IMR-90 (cell line): ENCODE results near the gene DSCAML1. TPM values are rescaled to one million over a fixed set of nuclear protein-coding genes. Genes with fewer than 3 reads are reported as not detected.

Source experiments
- ATAC-seq: fragments of 200-7000 bp; cut with Tn5 transposase; 2 replicates; pipeline ENCODE4 v1.9.1; 2020; ENCODE audit warnings: low read depth, mild to moderate bottlenecking, moderate library complexity
- BruUV-seq: library from RNA; stranded (reverse); fragments of 400-500 nt; replicated peaks from 2 replicates; lab custom pipeline; 2021; lab: Mats Ljungman, UMichigan
- CTCF ChIA-PET: fragments of 300-600 bp; formaldehyde crosslinking; extraction: SDS; loops from one replicate; lab custom pipeline; 2021; ENCODE audit warnings: antibody characterized with exemption; lab: Yijun Ruan, JAX
- POLR2A ChIA-PET: fragments of 300-600 bp; sonication (Branson Sonifier 250); formaldehyde crosslinking; loops from one replicate; lab custom pipeline; 2022; ENCODE audit warnings: antibody characterized with exemption; ENCODE audit not compliant: unreplicated experiment; lab: Charles Lee
- DNase-seq: peaks from one replicate; pipeline ENCODE4 v3.0.0; 2013
- H2AFZ ChIP-seq: replicated peaks from 2 replicates; pipeline ENCODE3; 2013; ENCODE audit warnings: low read length, mild to moderate bottlenecking; ENCODE audit not compliant: poor library complexity
- H2AK5ac ChIP-seq: 2 replicates; pipeline ENCODE4 v1.6.1; 2013; ENCODE audit warnings: low read depth, low read length, inconsistent platforms
- H2AK9ac ChIP-seq: replicated peaks from 2 replicates; pipeline ENCODE3; 2013; ENCODE audit warnings: mild to moderate bottlenecking, low read depth, low read length, moderate library complexity; ENCODE audit not compliant: poor library complexity
- H2BK120ac ChIP-seq: 2 replicates; pipeline ENCODE4 v1.6.1; 2013; ENCODE audit warnings: low read depth, low read length, inconsistent platforms
- H2BK15ac ChIP-seq: 3 replicates; pipeline ENCODE4 v1.6.1; 2013; ENCODE audit warnings: low read depth, low read length, inconsistent platforms
- H2BK20ac ChIP-seq: 2 replicates; pipeline ENCODE4 v1.6.1; 2013; ENCODE audit warnings: low read depth, mild to moderate bottlenecking, inconsistent platforms, low read length, moderate library complexity
- H2BK5ac ChIP-seq: 2 replicates; pipeline ENCODE4 v1.6.1; 2013; ENCODE audit warnings: mild to moderate bottlenecking, low read depth, low read length, inconsistent platforms; ENCODE audit not compliant: poor library complexity, severe bottlenecking
- H3K14ac ChIP-seq: replicated peaks from 2 replicates; pipeline ENCODE4 v1.6.1; 2013; ENCODE audit warnings: low read depth, low read length, inconsistent platforms
- H3K18ac ChIP-seq: 2 replicates; pipeline ENCODE4 v1.6.1; 2013; ENCODE audit warnings: low read depth, low read length, control low read depth
- H3K23ac ChIP-seq: 2 replicates; pipeline ENCODE4 v1.6.1; 2013; ENCODE audit warnings: low read depth, low read length, inconsistent platforms
- H3K27ac ChIP-seq: 2 replicates; pipeline ENCODE4 v1.5.1; 2013; ENCODE audit warnings: mild to moderate bottlenecking, control low read depth, low read length; ENCODE audit not compliant: insufficient read depth
- H3K27me3 ChIP-seq: 2 replicates; pipeline ENCODE4 v1.6.1; 2013; ENCODE audit warnings: low read length; ENCODE audit not compliant: control insufficient read depth, insufficient read depth
- H3K36me3 ChIP-seq: 2 replicates; pipeline ENCODE4 v1.6.1; 2013; ENCODE audit warnings: low read length, mixed read lengths; ENCODE audit not compliant: control insufficient read depth, insufficient read depth
- H3K4ac ChIP-seq: 2 replicates; pipeline ENCODE4 v1.6.1; 2013; ENCODE audit warnings: low read depth, low read length, inconsistent platforms
- H3K4me1 ChIP-seq: 2 replicates; pipeline ENCODE4 v1.6.1; 2013; ENCODE audit warnings: low read length, mixed read lengths; ENCODE audit not compliant: control insufficient read depth, insufficient read depth
- H3K4me2 ChIP-seq: 2 replicates; pipeline ENCODE4 v1.6.1; 2013; ENCODE audit warnings: low read depth, mild to moderate bottlenecking, control low read depth, low read length, moderate library complexity
- H3K4me3 ChIP-seq: 2 replicates; pipeline ENCODE4 v1.5.1; 2013; ENCODE audit warnings: low read depth, mild to moderate bottlenecking, control low read depth, low read length, moderate library complexity; ENCODE audit not compliant: insufficient read depth
- H3K56ac ChIP-seq: 2 replicates; pipeline ENCODE4 v1.6.1; 2013; ENCODE audit warnings: low read length, inconsistent platforms; ENCODE audit not compliant: insufficient read depth; ENCODE audit errors: extremely low read depth
- H3K79me1 ChIP-seq, 2 experiments: 2 replicates each; pipeline ENCODE4 v1.6.1; 2013; ENCODE audit warnings: low read length in 2 of 2, inconsistent platforms in 1 of 2, low read depth in 1 of 2
- H3K9ac ChIP-seq: 2 replicates; pipeline ENCODE4 v1.6.1; 2013; ENCODE audit warnings: low read depth, low read length, control low read depth
- H3K9me1 ChIP-seq: 2 replicates; pipeline ENCODE4 v1.6.1; 2013; ENCODE audit warnings: low read length, inconsistent platforms; ENCODE audit not compliant: insufficient read depth
- H3K9me3 ChIP-seq: 2 replicates; pipeline ENCODE4 v1.6.1; 2013; ENCODE audit warnings: low read length; ENCODE audit not compliant: control insufficient read depth, insufficient read depth
- H4K20me1 ChIP-seq: 2 replicates; pipeline ENCODE4 v1.6.1; 2013; ENCODE audit warnings: low read length, inconsistent platforms; ENCODE audit not compliant: insufficient read depth
- H4K5ac ChIP-seq: 2 replicates; pipeline ENCODE4 v1.6.1; 2013; ENCODE audit warnings: mild to moderate bottlenecking, low read depth, low read length, control low read depth
- H4K8ac ChIP-seq, 2 experiments: 2 replicates each; pipeline ENCODE4 v1.6.1; 2013; ENCODE audit warnings: low read depth in 2 of 2, low read length in 2 of 2, control low read depth in 1 of 2, inconsistent platforms in 1 of 2
- H4K91ac ChIP-seq: 2 replicates; pipeline ENCODE4 v1.6.1; 2013; ENCODE audit warnings: low read depth, low read length, inconsistent platforms; ENCODE audit not compliant: insufficient read depth
- BHLHE40 ChIP-seq: fragments of 150-350 bp; IDR thresholded peaks from 2 replicates; pipeline ENCODE4 v1.6.1; 2016; ENCODE audit warnings: mild to moderate bottlenecking, low read depth, low read length
- CEBPB ChIP-seq: IDR thresholded peaks from 2 replicates; pipeline ENCODE4 v1.6.1; 2012; ENCODE audit warnings: low read depth, low read length, improper control_type of control experiment
- CHD1 ChIP-seq: IDR thresholded peaks from 2 replicates; pipeline ENCODE4 v1.6.1; 2012; ENCODE audit warnings: low read depth, low read length, improper control_type of control experiment
- FOS ChIP-seq: fragments of 150-350 bp; IDR thresholded peaks from 2 replicates; pipeline ENCODE4 v1.6.1; 2016; ENCODE audit warnings: low read depth, low read length
- MAFK ChIP-seq: IDR thresholded peaks from 2 replicates; pipeline ENCODE4 v1.6.1; 2012; ENCODE audit warnings: low read depth, low read length, improper control_type of control experiment
- MAZ ChIP-seq: IDR thresholded peaks from 2 replicates; pipeline ENCODE4 v1.6.1; 2012; ENCODE audit warnings: low read depth, mild to moderate bottlenecking, low read length, improper control_type of control experiment, moderate library complexity, borderline replicate concordance
- MXI1 ChIP-seq: IDR thresholded peaks from 2 replicates; pipeline ENCODE4 v1.6.1; 2012; ENCODE audit warnings: low read depth, mild to moderate bottlenecking, low read length, moderate library complexity, borderline replicate concordance
- NFE2L2 ChIP-seq: fragments of 150-350 bp; IDR thresholded peaks from 2 replicates; pipeline ENCODE4 v1.6.1; 2016; ENCODE audit warnings: low read depth, mild to moderate bottlenecking, low read length
- POLR2A ChIP-seq: IDR thresholded peaks from 2 replicates; pipeline ENCODE4 v1.6.1; 2012; ENCODE audit warnings: mild to moderate bottlenecking, low read depth, low read length
- RAD21 ChIP-seq: IDR thresholded peaks from 2 replicates; pipeline ENCODE4 v1.6.1; 2012; ENCODE audit warnings: low read length, improper control_type of control experiment
- RCOR1 ChIP-seq: IDR thresholded peaks from 2 replicates; pipeline ENCODE4 v1.6.1; 2012; ENCODE audit warnings: mild to moderate bottlenecking, low read length, improper control_type of control experiment; ENCODE audit not compliant: insufficient replicate concordance
- RFX5 ChIP-seq: IDR thresholded peaks from 2 replicates; pipeline ENCODE4 v1.8.0; 2012; ENCODE audit warnings: low read depth, mild to moderate bottlenecking, low read length, moderate library complexity
- SMC3 ChIP-seq: fragments of 150-350 bp; IDR thresholded peaks from 2 replicates; pipeline ENCODE4 v1.6.1; 2016; ENCODE audit warnings: low read depth, mild to moderate bottlenecking, antibody characterized with exemption, low read length, moderate library complexity
- WGBS, 2 experiments: methylation state at CpG; one replicate each; pipeline versions ENCODE4 v1.1.5 to v1.1.7; 2013; ENCODE audit warnings: missing lambda C conversion rate in 2 of 2; ENCODE audit not compliant: insufficient read length in 1 of 2; ENCODE audit errors: extremely low coverage in 2 of 2; 5-methylcytosine and 5-hydroxymethylcytosine counted together
- dilution Hi-C: fragments of 300-500 bp; cut with HindIII; formaldehyde crosslinking; loops from one replicate; pipeline ENCODE4 v1.14.3; 2018; ENCODE audit warnings: low sequenced_read_pairs; ENCODE audit not compliant: unreplicated experiment
- in situ Hi-C: fragments of 300-500 bp; cut with MboI; formaldehyde crosslinking; loops from 3 replicates; pipeline ENCODE4 v1.14.3; 2019; ENCODE audit warnings: low sequenced_read_pairs, inconsistent platforms, mixed read lengths
- intact Hi-C: fragments of 100-400 bp; cut with micrococcal nuclease; formaldehyde crosslinking; loops from 2 replicates; pipeline ENCODE4 v1.10.0; 2022
- polyA plus RNA-seq, 3 experiments: library from polyadenylated mRNA; depleted of rRNA; stranded (reverse); fragments of >200 nt; gene quantifications; 2 replicates each; pipeline ENCODE4 v1.2.3, GENCODE V29; 2012; ENCODE audit warnings: low replicate concordance in 1 of 3
- total RNA-seq: library from RNA; depleted of rRNA; stranded (reverse); fragments of >200 nt; gene quantifications from 2 replicates; pipeline ENCODE4 v1.2.3, GENCODE V29; 2012
- TF ChIP-seq, protein P1 (sequence below): fragments of 150-350 bp; IDR thresholded peaks from 2 replicates; pipeline ENCODE4 v1.6.1; 2016; ENCODE audit warnings: low read depth, mild to moderate bottlenecking, low read length, moderate library complexity, borderline replicate concordance
- TF ChIP-seq, protein P2 (sequence below): fragments of 150-350 bp; IDR thresholded peaks from 2 replicates; pipeline ENCODE4 v1.6.1; 2017; ENCODE audit warnings: mild to moderate bottlenecking, antibody characterized with exemption, low read length, low read depth
- TF ChIP-seq, protein P3 (sequence below): conservative IDR thresholded peaks from 2 replicates; pipeline ENCODE4 v1.5.1; 2012; ENCODE audit warnings: mild to moderate bottlenecking, low read depth, low read length, improper control_type of control experiment

The DSCAML1 gene
- total and polyA plus RNA-seq, 2 of the 4 experiments (the other 2 are of a cell fraction): not detected

DNA sequence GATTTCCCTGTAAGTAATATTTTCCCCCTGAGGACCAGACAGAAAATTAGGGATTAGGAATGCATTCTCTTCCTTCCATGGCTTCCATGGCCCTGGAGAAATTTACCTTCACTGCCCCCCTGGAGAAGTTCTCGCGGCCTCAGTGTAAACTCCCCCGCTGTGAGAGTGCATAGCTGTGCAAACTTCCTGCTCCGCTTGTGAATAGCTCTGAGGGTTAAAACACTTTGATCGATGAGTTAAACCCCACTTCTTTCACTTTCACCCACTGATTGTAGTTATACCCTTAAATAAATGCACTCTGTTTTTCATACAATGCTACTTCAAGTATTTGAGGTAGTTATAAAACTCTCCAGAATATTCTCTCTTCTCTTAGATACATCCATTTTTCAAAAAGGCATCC, 190.8 kb downstream of the DSCAML1 start:
- no peak overlapping the region for H2AK9ac ChIP-seq
- no peak overlapping the region for H2AK5ac ChIP-seq
- no peak overlapping the region for H2AFZ ChIP-seq
- H4K91ac ChIP-seq: no peak overlapping the region
- no peak overlapping the region for H3K4me2 ChIP-seq
- no peak overlapping the region for H4K5ac ChIP-seq
- peaks cover 13% of the 10 kb centered on the region for H3K27me3 ChIP-seq
- intact Hi-C loops: no loop called here
- H3K79me1 ChIP-seq: no peaks in the 10 kb centered on the region
- no TSS peak for BruUV-seq
- ChIA-PET CTCF (no interaction called here), POLR2A (no interaction called here)
- no peaks in the 10 kb centered on the region for H4K20me1 ChIP-seq
- no peaks in the 10 kb centered on the region for H3K9me1 ChIP-seq
- no peak overlapping the region for H3K4ac ChIP-seq
- in situ Hi-C loops: no loop called here
- ATAC-seq (no peak), DNase-seq (no peak)
- no CpG with 5 or more reads among the region's 5 CpGs for WGBS, 2 experiments
- no peak overlapping the region for H3K23ac ChIP-seq
- no peaks in the 10 kb centered on the region for H3K36me3 ChIP-seq
- no peak for TF ChIP-seq SMC3
- TF ChIP-seq, protein P1, sequence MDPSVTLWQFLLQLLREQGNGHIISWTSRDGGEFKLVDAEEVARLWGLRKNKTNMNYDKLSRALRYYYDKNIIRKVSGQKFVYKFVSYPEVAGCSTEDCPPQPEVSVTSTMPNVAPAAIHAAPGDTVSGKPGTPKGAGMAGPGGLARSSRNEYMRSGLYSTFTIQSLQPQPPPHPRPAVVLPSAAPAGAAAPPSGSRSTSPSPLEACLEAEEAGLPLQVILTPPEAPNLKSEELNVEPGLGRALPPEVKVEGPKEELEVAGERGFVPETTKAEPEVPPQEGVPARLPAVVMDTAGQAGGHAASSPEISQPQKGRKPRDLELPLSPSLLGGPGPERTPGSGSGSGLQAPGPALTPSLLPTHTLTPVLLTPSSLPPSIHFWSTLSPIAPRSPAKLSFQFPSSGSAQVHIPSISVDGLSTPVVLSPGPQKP: no peak
- TF ChIP-seq RCOR1: no peak
- TF ChIP-seq FOS: no peak
- no peak for TF ChIP-seq MAFK
- no peak for TF ChIP-seq POLR2A
- TF ChIP-seq BHLHE40: no peak
- TF ChIP-seq RFX5: no peak
- TF ChIP-seq NFE2L2: no peak
- TF ChIP-seq CHD1: no peak
- TF ChIP-seq CEBPB: no peak
- TF ChIP-seq MAZ: no peak
- TF ChIP-seq, protein P2, sequence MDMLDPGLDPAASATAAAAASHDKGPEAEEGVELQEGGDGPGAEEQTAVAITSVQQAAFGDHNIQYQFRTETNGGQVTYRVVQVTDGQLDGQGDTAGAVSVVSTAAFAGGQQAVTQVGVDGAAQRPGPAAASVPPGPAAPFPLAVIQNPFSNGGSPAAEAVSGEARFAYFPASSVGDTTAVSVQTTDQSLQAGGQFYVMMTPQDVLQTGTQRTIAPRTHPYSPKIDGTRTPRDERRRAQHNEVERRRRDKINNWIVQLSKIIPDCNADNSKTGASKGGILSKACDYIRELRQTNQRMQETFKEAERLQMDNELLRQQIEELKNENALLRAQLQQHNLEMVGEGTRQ: no peak
- TF ChIP-seq, protein P3, sequence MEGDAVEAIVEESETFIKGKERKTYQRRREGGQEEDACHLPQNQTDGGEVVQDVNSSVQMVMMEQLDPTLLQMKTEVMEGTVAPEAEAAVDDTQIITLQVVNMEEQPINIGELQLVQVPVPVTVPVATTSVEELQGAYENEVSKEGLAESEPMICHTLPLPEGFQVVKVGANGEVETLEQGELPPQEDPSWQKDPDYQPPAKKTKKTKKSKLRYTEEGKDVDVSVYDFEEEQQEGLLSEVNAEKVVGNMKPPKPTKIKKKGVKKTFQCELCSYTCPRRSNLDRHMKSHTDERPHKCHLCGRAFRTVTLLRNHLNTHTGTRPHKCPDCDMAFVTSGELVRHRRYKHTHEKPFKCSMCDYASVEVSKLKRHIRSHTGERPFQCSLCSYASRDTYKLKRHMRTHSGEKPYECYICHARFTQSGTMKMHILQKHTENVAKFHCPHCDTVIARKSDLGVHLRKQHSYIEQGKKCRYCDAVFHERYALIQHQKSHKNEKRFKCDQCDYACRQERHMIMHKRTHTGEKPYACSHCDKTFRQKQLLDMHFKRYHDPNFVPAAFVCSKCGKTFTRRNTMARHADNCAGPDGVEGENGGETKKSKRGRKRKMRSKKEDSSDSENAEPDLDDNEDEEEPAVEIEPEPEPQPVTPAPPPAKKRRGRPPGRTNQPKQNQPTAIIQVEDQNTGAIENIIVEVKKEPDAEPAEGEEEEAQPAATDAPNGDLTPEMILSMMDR: no peak
- no peak for TF ChIP-seq RAD21
- TF ChIP-seq MXI1: no peak
- no peak overlapping the region for H3K14ac ChIP-seq
- no peak overlapping the region for H3K27ac ChIP-seq
- no peak overlapping the region for H3K9ac ChIP-seq
- no peak overlapping the region for H4K8ac ChIP-seq
- no peak overlapping the region for H3K4me3 ChIP-seq
- dilution Hi-C loops: no loop called here
- no peak overlapping the region for H2BK120ac ChIP-seq
- no peak overlapping the region for H2BK5ac ChIP-seq
- no peak overlapping the region for H3K56ac ChIP-seq
- no peaks in the 10 kb centered on the region for H3K4me1 ChIP-seq
- no peak overlapping the region for H2BK20ac ChIP-seq
- no peaks in the 10 kb centered on the region for H3K9me3 ChIP-seq
- no peak overlapping the region for H3K18ac ChIP-seq
- H2BK15ac ChIP-seq: no peak overlapping the region
